GM12878 (cell line): ENCODE data around the gene LIX1. TPM values are rescaled to one million over a fixed set of nuclear protein-coding genes. Genes with fewer than 3 reads are reported as not detected.

ENCODE experiments used
- ATAC-seq: fragments of 200-7000 bp; cut with Tn5 transposase; 3 replicates; pipeline ENCODE4 v1.9.1; 2020; ENCODE audit warnings: mild to moderate bottlenecking, moderate library complexity
- BruUV-seq: library from RNA; stranded (reverse); fragments of 400-500 nt; replicated peaks from 2 replicates; lab custom pipeline; 2021; lab: Mats Ljungman, UMichigan
- CTCF ChIA-PET: fragments of 300-600 bp; sonication (Branson Sonifier 250); formaldehyde crosslinking; extraction: SDS; loops from one replicate; lab custom pipeline; 2021; ENCODE audit warnings: inconsistent platforms; lab: Yijun Ruan, JAX
- POLR2A ChIA-PET: fragments of 350-600 bp; formaldehyde crosslinking; extraction: SDS; loops from one replicate; lab custom pipeline; 2021; ENCODE audit warnings: inconsistent platforms; lab: Charles Lee
- RAD21 ChIA-PET: fragments of 300-600 bp; sonication (Branson Sonifier 250); formaldehyde crosslinking; loops from one replicate; lab custom pipeline; 2023; ENCODE audit warnings: antibody characterized with exemption; ENCODE audit not compliant: unreplicated experiment; lab: Charles Lee
- SMC1A ChIA-PET: fragments of 300-600 bp; sonication (Branson Sonifier 250); formaldehyde crosslinking; loops from one replicate; lab custom pipeline; 2023; ENCODE audit not compliant: unreplicated experiment, uncharacterized antibody; lab: Charles Lee
- DNase-seq: peaks from one replicate; pipeline ENCODE4 v3.0.0-alpha.2; 2011; ENCODE audit warnings: low read depth, low spot score
- FAIRE-seq: peaks from 3 replicates; lab custom pipeline; 2011; peaks lifted over from hg19 to GRCh38; lab: Jason Lieb, UNC
- H2AFZ ChIP-seq: 2 replicates; pipeline ENCODE4 v1.6.0; 2011; ENCODE audit warnings: low read depth, low read length, control low read depth; ENCODE audit not compliant: control insufficient read depth
- H3K27ac ChIP-seq: 2 replicates; pipeline ENCODE4 v1.5.1; 2011; ENCODE audit warnings: control low read depth; ENCODE audit not compliant: control insufficient read depth, insufficient read depth
- H3K27me3 ChIP-seq, 2 experiments: replicated peaks in 1 of 2; 2 replicates each; pipeline versions ENCODE4 v1.6.0 to v1.6.1; 2011; ENCODE audit warnings: low read length in 1 of 2; ENCODE audit not compliant: control insufficient read depth in 2 of 2, insufficient read depth in 2 of 2
- H3K36me3 ChIP-seq, 2 experiments: 2 replicates each; pipeline ENCODE4 v1.5.1; 2011; ENCODE audit warnings: low read length in 1 of 2; ENCODE audit not compliant: control insufficient read depth in 2 of 2, insufficient read depth in 2 of 2
- H3K4me1 ChIP-seq: 2 replicates; pipeline ENCODE4 v1.6.1; 2011; ENCODE audit warnings: mild to moderate bottlenecking, low read length, moderate library complexity, mixed read lengths; ENCODE audit not compliant: control insufficient read depth, insufficient read depth
- H3K4me2 ChIP-seq: 2 replicates; pipeline ENCODE4 v1.6.0; 2011; ENCODE audit warnings: control low read depth; ENCODE audit not compliant: control insufficient read depth, insufficient read depth
- H3K4me3 ChIP-seq: fragments of 200-600 bp; sonication (generic); 2 replicates; pipeline ENCODE4 v1.5.1; 2016
- H3K79me2 ChIP-seq: 2 replicates; pipeline ENCODE4 v1.6.0; 2011; ENCODE audit warnings: low read length; ENCODE audit not compliant: control insufficient read depth, insufficient read depth
- H3K9ac ChIP-seq: 2 replicates; pipeline ENCODE4 v1.8.0; 2011; ENCODE audit warnings: low read length, control low read depth, mixed read lengths; ENCODE audit not compliant: control insufficient read depth, insufficient read depth
- H3K9me3 ChIP-seq: replicated peaks from 3 replicates; pipeline ENCODE4 v1.5.1; 2011; ENCODE audit warnings: mild to moderate bottlenecking, low read length; ENCODE audit not compliant: control insufficient read depth, insufficient read depth
- H4K20me1 ChIP-seq: 2 replicates; pipeline ENCODE4 v1.6.0; 2011; ENCODE audit not compliant: control insufficient read depth, insufficient read depth
- ATF2 ChIP-seq: IDR thresholded peaks from 2 replicates; pipeline ENCODE4 v1.6.1; 2012; ENCODE audit warnings: low read length, inconsistent platforms
- CBX3 ChIP-seq: fragments of 200-600 bp; sonication (generic); IDR thresholded peaks from 2 replicates; pipeline ENCODE4 v1.6.1; 2016; ENCODE audit warnings: low read depth, borderline replicate concordance
- CREB1 ChIP-seq: IDR thresholded peaks from 2 replicates; pipeline ENCODE4 v1.6.1; 2012; ENCODE audit warnings: low read depth, mild to moderate bottlenecking, inconsistent platforms
- CREM ChIP-seq: IDR thresholded peaks from 2 replicates; pipeline ENCODE4 v1.6.1; 2014; ENCODE audit warnings: antibody characterized with exemption, low read depth
- DPF2 ChIP-seq: fragments of 450-650 bp; IDR thresholded peaks from 2 replicates; pipeline ENCODE4 v1.6.1; 2017; ENCODE audit warnings: mild to moderate bottlenecking
- JUND ChIP-seq: IDR thresholded peaks from 2 replicates; pipeline ENCODE4 v1.6.1; 2012; ENCODE audit warnings: low read depth, mild to moderate bottlenecking, low read length, improper control_type of control experiment, moderate library complexity
- KAT2A ChIP-seq: conservative IDR thresholded peaks from 2 replicates; pipeline ENCODE4 v1.6.1; 2011; ENCODE audit warnings: low read depth, low read length; ENCODE audit not compliant: control insufficient read depth
- PKNOX1 ChIP-seq: fragments of 450-650 bp; IDR thresholded peaks from 2 replicates; pipeline ENCODE4 v1.6.1; 2016; ENCODE audit warnings: mild to moderate bottlenecking
- PML ChIP-seq: IDR thresholded peaks from 2 replicates; pipeline ENCODE4 v1.6.1; 2012; ENCODE audit warnings: low read length, inconsistent platforms
- POLR2A ChIP-seq: IDR thresholded peaks from 2 replicates; pipeline ENCODE4 v1.6.1; 2011; ENCODE audit warnings: low read depth, mild to moderate bottlenecking, low read length
- POLR2AphosphoS2 ChIP-seq: IDR thresholded peaks from 2 replicates; pipeline ENCODE4 v1.6.1; 2011; ENCODE audit warnings: low read depth, mild to moderate bottlenecking, low read length, improper control_type of control experiment, moderate library complexity
- TCF7 ChIP-seq: IDR thresholded peaks from 2 replicates; pipeline ENCODE4 v1.6.1; 2014; ENCODE audit warnings: antibody characterized with exemption, borderline replicate concordance
- WRNIP1 ChIP-seq: IDR thresholded peaks from 2 replicates; pipeline ENCODE4 v1.6.1; 2011; ENCODE audit warnings: low read depth, low read length, improper control_type of control experiment, borderline replicate concordance
- ZNF384 ChIP-seq: IDR thresholded peaks from 2 replicates; pipeline ENCODE4 v1.6.1; 2012; ENCODE audit warnings: low read depth, mild to moderate bottlenecking, low read length, improper control_type of control experiment, borderline replicate concordance
- WGBS: methylation state at CpG from one replicate; pipeline ENCODE4 v1.1.6; 2016; ENCODE audit warnings: low lambda C conversion rate; ENCODE audit not compliant: insufficient replicate concordance, insufficient coverage; ENCODE audit errors: missing lambda C conversion rate; 5-methylcytosine and 5-hydroxymethylcytosine counted together
- in situ Hi-C: fragments of 300-500 bp; cut with MboI; formaldehyde crosslinking; loops from 9 replicates; pipeline ENCODE4 v1.14.3; 2018; ENCODE audit warnings: mixed read lengths
- intact Hi-C: fragments of 100-400 bp; cut with micrococcal nuclease; formaldehyde crosslinking; loops from one replicate; pipeline ENCODE4 v1.14.2; 2022; ENCODE audit not compliant: unreplicated experiment
- polyA plus RNA-seq, 11 experiments: library from polyadenylated mRNA; depleted of rRNA in 4 of 11; unstranded in 6 of 11; stranded (reverse) in 5 of 11; fragments of >200 nt; fragmentation: Nextera tagmentation in 4 of 11; fragmentation: Illumina TruSeq in 1 of 11; extraction: Ambion mirVana in 4 of 11; extraction: Trizol in 1 of 11; gene quantifications; 1 replicate in 1 of 11; 2 replicates in 10 of 11; pipeline versions ENCODE4 v1.2.1 to v1.2.3, GENCODE V29; 2011 to 2016; ENCODE audit warnings: inconsistent platforms in 2 of 11, missing spikeins in 2 of 11, low read depth in 1 of 11
- total RNA-seq, 4 experiments: library from RNA; depleted of rRNA in 3 of 4; stranded (reverse); fragments of >200 nt in 3 of 4; fragmentation: Illumina TruSeq in 1 of 4; extraction: Trizol in 1 of 4; gene quantifications; 2 replicates each; pipeline versions ENCODE4 v1.2.1 to v1.2.3, GENCODE V29; 2013 to 2021
- TF ChIP-seq, protein P1 (sequence below): fragments of 450-650 bp; IDR thresholded peaks from 2 replicates; pipeline ENCODE4 v1.6.1; 2017; ENCODE audit warnings: mild to moderate bottlenecking, moderate library complexity

Gene LIX1
- total and polyA plus RNA-seq, 10 of the 15 experiments (the other 5 are each of a cell fraction or from before 2014, with no cell fraction given) = 0.02 to 0.07 (median 0.04) TPM; not detected in 5

GRCh38 chr5:97183930-97184213, 41.5 kb upstream of the LIX1 start (continued):
- no peak for TF ChIP-seq TCF7
- TF ChIP-seq, protein P1, sequence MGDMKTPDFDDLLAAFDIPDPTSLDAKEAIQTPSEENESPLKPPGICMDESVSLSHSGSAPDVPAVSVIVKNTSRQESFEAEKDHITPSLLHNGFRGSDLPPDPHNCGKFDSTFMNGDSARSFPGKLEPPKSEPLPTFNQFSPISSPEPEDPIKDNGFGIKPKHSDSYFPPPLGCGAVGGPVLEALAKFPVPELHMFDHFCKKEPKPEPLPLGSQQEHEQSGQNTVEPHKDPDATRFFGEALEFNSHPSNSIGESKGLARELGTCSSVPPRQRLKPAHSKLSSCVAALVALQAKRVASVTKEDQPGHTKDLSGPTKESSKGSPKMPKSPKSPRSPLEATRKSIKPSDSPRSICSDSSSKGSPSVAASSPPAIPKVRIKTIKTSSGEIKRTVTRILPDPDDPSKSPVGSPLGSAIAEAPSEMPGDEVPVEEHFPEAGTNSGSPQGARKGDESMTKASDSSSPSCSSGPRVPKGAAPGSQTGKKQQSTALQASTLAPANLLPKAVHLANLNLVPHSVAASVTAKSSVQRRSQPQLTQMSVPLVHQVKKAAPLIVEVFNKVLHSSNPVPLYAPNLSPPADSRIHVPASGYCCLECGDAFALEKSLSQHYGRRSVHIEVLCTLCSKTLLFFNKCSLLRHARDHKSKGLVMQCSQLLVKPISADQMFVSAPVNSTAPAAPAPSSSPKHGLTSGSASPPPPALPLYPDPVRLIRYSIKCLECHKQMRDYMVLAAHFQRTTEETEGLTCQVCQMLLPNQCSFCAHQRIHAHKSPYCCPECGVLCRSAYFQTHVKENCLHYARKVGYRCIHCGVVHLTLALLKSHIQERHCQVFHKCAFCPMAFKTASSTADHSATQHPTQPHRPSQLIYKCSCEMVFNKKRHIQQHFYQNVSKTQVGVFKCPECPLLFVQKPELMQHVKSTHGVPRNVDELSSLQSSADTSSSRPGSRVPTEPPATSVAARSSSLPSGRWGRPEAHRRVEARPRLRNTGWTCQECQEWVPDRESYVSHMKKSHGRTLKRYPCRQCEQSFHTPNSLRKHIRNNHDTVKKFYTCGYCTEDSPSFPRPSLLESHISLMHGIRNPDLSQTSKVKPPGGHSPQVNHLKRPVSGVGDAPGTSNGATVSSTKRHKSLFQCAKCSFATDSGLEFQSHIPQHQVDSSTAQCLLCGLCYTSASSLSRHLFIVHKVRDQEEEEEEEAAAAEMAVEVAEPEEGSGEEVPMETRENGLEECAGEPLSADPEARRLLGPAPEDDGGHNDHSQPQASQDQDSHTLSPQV = peak; percentile 69; the same call in 1 of the 2 replicates
- no peak for TF ChIP-seq JUND

DNA sequence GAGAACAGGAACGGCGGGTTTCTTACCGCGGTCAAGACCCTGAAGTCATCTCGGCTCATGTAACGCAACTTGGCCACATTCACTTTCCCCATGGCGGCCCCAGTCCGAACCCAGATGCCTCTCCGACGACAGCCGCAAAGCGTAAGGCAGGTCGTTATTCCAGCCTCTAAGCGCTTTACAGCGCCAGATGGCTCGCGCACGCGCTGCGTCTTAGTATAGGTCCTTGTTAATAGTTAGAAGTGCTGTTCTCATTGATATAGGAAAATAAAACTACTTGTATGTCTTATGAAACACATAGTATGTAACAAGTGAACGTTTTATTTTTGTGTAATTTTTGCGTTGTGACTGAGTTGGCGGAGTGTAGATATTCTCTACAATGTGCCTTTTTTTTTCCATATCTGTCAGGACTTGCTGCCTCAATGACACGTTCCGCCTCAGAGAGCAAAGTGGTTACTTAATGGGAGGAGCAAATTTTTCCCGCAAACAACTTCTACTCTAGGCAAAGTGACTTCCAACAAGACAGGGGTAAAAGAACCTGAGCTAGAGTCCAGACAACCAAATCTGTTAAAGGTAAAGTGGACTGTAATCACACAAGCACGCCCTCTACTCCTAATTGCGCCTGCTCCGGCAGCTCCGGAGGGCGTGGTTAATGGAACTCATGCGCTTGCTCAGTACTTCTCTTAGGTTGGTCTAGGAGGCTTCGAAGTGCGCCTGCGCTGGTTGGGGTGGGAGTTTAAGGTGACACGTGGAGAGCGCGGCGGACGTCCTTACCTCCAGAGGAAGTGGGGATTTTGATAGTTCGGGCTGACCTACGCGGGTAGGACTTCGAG, 40.9 kb upstream of the LIX1 start, which contains the start of gene RIOK2:
Gene RIOK2, minus strand, starts transcription at position 148 of the 830 bp plus-strand sequence. Its CDS starts 56 bp downstream, at position 92.
- peak within 1 kb of the TSS; percentile 94 for H3K27ac ChIP-seq
- H3K27me3 ChIP-seq = no peaks in the 10 kb centered on the region
- H4K20me1 ChIP-seq = no peaks in the 10 kb centered on the region
- 1% methylated on average over 44 of the region's 44 CpGs for WGBS
- in situ Hi-C loops = loop anchor here (25.0 kb wide), 1 partner anchor 1854 kb away; no protein-coding TSS in a partner anchor
- intact Hi-C loops = loop anchor here (10.0 kb wide), 1 partner anchor 1741 kb away; the partner anchor contains the start of gene CHD1
- ATAC-seq (peak; percentile 95), DNase-seq (peak; percentile 96), FAIRE-seq (peak; percentile 87)
- H2AFZ ChIP-seq = peak within 1 kb of the TSS; percentile 100
- RAD21 ChIA-PET = interaction anchor here (0.6 to 0.8 kb wide), 3 partner anchors 22 to 314 kb away, joined by 3 read pairs; partner anchors contain the start of gene LIX1
- peaks cover 2 to 8% of the 10 kb centered on the region in 2 experiments; a peak in 1 of 4 replicates for H3K36me3 ChIP-seq
- H3K4me2 ChIP-seq = peak within 1 kb of the TSS; percentile 72
- POLR2A ChIA-PET = interaction anchor here (0.6 to 0.7 kb wide), 4 partner anchors 26 to 1180 kb away, joined by 3 to 5 read pairs (median 4); no protein-coding TSS in a partner anchor
- CTCF ChIA-PET = interaction anchor here (0.5 to 3.4 kb wide), 6 partner anchors 20 to 1678 kb away, joined by 3 to 16 read pairs (median 5); no protein-coding TSS in a partner anchor
- no TSS peak for BruUV-seq
- H3K79me2 ChIP-seq = peaks cover 28% of the 10 kb centered on the region
- SMC1A ChIA-PET = interaction anchor here (1.3 to 2.3 kb wide), 5 partner anchors 9 to 48 kb away, joined by 3 to 10 read pairs (median 7); no protein-coding TSS in a partner anchor
- H3K4me1 ChIP-seq = peaks cover 11% of the 10 kb centered on the region
- H3K4me3 ChIP-seq = peak within 1 kb of the TSS; percentile 99
- peak within 1 kb of the TSS; percentile 93 for H3K9ac ChIP-seq
- H3K9me3 ChIP-seq = no peaks in the 10 kb centered on the region; the same call in 1 of the 3 replicates
- peak; percentile 65; the same call in 1 of the 2 replicates for TF ChIP-seq ATF2
- no peak; the same call in 1 of the 2 replicates for TF ChIP-seq WRNIP1
- TF ChIP-seq POLR2AphosphoS2 = peak; percentile 82; the same call in 1 of the 2 replicates
- no peak for TF ChIP-seq ZNF384
- no peak for TF ChIP-seq CBX3
- TF ChIP-seq PKNOX1 = no peak; the same call in 1 of the 2 replicates
- TF ChIP-seq PML = peak; percentile 78
- no peak for TF ChIP-seq KAT2A
- peak; percentile 48 for TF ChIP-seq DPF2
- peak; percentile 86 for TF ChIP-seq POLR2A
- TF ChIP-seq CREM = peak; percentile 58; the same call in 1 of the 2 replicates
- peak; percentile 74 for TF ChIP-seq CREB1
